Retina (tissue), 1 donor: ENCODE data around the gene PMS1.
A peak's percentile ranks its signal among the peaks of the same experiment; 100 is the strongest.
"Not testable (repeated sequence)": the region's sequence is repeated elsewhere in the genome, so short reads cannot be mapped to it uniquely, and the experiment has no call there.

Experiments used
- DNase-seq: peaks from one replicate; pipeline ENCODE4 v3.0.0-alpha.2; 2016

The PMS1 gene

GRCh38 chr2:189783927-189784867 lies at the start of gene PMS1, which contains the start of gene ORMDL1:
TSS of gene PMS1 (plus strand) at chr2:189784450. CDS start at chr2:189791810, 7,360 bp downstream.
TSS of gene ORMDL1 (minus strand) at chr2:189784339. CDS start at chr2:189782595, 1,744 bp downstream.
- peak; percentile 100 for DNase-seq

GRCh38 chr2:189751080-189751658 lies 33.1 kb upstream of the PMS1 start:
- peak; percentile 18 for DNase-seq

DNA sequence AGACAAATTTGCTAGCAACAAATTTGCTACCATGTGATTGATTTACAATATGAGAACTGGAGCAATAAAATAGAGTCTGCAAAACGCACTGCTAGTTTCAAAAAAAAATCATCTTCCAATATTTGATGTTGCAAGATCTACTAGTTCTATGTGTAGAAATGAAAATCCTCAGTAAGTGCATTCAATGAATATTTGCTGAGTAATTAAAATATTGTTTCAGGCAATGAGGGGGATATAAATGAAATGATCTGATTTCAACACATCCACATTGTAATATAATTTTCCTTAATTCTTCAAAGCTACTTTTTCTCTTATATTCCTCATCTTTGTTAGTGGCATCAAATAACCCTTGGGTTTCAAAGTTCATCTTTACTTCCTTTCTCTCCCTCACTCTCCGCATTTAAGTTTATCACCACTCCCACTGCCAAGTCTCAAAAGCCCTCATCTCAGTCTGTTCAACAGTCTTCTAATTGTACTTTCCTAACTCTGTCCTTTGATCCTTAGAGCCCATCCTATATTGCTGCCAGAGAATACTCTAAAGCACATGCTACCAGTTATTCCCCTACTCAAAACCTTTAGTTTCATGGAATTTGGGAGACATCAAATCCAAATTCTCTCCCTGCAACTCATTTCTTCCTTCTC lies 27.8 kb upstream of the PMS1 start:
- no peak for DNase-seq

DNA sequence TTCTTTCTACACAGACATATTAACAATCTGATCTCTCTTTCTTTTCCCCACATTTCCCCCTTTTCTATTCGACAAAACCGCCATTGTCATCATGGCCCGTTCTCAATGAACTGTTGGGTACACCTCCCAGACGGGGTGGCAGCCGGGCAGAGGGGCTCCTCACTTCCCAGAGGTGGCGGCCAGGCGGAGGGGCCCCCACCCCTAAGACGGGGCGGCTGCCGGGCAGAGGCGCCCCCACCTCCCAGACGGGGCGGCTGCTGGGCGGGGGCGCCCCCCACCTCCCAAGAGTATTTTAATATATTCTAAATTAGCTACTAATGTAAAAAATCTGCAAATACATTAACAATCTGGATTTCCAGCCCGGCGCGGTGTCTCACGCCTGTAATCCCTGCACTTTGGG lies 24.1 kb upstream of the PMS1 start:
- not testable (repeated sequence) for DNase-seq

DNA sequence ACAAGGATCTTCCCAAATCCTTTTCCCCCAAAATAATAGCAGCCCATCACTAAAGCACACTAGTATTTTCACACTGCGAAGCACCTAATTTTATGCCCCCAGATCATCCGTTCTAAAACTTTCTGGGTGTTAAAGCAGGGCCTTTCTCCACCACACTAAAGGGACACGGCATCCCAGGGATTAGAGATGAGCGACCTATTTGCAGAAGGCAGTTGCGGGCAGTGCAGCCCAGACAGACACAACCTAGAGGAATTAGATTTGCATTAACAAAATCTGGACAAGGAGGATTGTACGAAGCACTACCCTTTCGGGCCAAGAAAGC lies 22.1 kb upstream of the PMS1 start:
- DNase-seq = no peak

- peak; percentile 99 for DNase-seq
Observed at GRCh38 chr2:189762551-189763298, 21.5 kb upstream of the PMS1 start, which contains the start of gene OSGEPL1. TSS of gene OSGEPL1 (minus strand) at chr2:189762792. CDS start at chr2:189761640, 1,152 bp downstream.

GRCh38 chr2:189763908-189764661 lies 20.2 kb upstream of the PMS1 start:
- peak; percentile 17 for DNase-seq

DNA sequence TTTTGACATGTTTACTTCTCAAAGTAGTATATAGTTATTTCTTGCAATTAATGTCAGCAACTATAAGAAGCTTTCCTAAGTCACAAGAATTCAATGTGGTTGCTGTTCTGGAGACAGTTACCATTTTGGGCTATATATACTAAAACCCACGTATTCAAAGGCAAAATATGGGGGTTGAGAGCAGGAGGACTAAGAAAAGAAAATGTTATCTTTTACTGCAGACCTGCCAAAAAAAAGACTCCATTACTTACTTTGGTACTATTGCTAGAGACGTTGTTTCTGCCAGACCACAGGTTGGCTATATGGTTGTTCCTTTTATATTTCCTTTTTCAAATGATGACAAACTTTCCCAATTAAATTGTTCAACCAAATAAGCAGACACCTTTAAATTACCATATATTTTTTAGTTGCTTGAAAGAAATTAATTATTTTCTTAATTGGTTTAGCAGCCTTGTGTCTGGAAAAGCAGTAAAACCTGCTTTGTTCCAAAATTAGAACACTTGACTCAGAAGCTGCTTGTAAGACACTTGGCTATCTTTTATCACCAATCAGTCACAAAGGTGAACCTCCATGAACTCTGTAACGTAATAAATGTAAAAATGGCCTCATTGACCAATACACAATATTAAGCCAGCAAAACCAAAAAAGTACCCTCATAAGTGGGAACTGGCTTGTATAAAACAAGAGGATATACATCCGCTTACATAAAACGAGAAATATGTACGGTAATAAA lies 13.5 kb upstream of the PMS1 start:
- DNase-seq = no peak

DNA sequence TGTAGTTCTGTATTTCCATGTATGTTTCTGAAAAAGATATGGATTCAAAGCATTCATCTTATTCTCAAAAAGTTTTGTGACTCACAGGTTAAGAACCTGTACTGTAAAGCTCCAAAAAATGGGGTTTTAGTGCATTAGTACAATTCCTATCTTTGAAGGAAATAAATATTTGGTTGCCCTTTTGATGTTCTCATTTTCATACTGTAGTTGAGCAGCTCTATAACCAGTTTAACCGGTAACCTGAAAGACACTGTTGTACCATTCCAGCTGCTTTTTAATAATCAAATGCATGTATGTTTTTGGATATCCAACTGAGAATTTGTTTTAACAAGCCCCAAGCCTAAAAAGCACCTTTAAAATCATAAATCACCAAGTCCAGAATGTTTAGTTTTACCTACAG lies 12.0 kb upstream of the PMS1 start:
- DNase-seq = no peak

GRCh38 chr2:189782221-189782671 lies 2.0 kb upstream of the PMS1 start:
- no peak for DNase-seq

DNA sequence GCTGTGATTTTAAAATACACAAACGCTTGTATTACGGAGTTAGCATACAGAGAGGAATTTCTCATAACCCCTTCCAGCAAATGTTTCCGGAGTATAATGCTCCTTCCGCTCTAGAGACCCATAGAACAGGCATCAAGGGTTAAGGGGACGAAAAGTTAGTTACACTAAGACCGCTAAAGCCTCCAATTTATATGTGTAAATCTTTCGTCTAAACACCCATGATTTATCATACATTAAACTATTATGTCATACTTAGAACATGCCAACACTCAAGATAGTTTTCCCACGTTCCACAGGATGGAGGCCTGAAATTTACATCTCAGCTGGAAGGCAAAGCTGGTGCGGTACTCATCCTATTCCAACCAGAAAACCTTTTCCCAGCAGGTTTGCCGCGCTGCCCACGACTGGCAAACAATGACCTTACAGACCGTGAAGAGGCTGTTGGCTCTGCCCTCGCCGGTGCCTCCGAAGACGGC lies 761 bp upstream of the PMS1 start:
- no peak for DNase-seq

- DNase-seq = no peak
Observed at GRCh38 chr2:189791338-189792042, 7.2 kb downstream of the PMS1 start.

DNA sequence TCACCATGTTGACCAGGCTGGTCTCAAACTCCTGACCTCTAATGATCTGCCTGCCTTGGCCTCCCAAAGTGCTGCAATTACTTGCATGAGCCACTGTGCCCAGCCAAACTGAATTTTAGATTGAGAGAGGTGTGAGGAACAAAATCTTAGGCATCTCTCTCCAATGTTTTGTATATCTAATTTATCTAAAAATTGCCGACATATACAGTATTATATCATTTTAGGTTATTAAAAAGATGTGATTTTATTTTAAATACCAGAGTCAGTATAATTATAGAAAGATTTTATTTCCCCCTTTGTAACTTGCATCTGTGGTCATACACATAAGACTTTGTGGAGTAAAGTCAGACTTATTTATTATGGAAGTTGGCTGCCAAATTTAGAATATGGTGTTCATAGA lies 10.1 kb downstream of the PMS1 start:
- no peak for DNase-seq

GRCh38 chr2:189797902-189798301 lies 13.7 kb downstream of the PMS1 start:
- DNase-seq = no peak

DNA sequence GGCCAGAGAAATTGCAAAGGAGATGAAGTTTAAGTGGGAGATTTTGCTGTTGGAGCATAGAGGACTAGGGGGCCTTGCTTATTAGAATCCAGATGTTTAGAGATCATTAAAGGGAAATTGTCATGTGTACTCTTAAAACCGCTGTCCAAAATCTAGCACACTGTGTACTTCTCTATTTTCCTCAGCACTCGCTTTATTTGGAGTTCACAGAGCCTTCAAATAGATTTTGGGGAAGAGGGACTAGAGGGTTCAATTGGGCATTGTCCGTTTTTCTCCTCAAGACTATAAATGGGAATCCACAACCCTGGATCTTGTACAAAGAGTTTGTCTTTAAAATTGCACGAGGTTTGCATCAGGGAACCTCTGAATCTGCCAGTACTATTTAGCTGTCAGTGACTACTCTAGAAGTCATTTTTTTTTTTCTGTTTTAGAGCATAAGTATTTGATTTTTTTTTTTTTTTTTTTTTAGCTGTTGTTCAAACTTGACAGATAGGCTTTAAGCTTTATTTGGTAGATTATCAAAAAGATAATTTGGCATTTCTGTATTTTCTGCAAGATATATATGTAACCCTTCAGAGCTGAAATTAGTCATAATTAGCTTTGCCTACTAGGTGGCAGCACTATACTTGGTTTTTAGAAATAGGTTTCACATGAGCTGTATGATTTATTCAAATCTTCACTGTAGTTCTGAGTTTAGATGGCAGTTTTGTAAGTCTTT lies 14.2 kb downstream of the PMS1 start:
- DNase-seq = no peak

DNA sequence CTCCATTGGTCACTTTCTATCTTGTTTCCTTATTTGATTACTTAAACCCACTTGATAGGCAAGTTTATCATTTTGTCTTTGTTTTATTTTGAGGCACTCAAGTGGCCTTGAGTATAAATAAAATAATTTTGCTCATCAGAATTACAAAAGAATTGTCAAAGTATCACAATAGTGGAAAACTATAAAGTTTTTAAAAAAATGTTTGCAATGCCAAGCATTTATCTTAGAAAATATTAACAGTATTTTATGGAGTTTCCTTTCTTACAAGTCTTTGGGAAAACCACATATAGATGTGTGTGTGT lies 14.7 kb downstream of the PMS1 start:
- DNase-seq = no peak

DNA sequence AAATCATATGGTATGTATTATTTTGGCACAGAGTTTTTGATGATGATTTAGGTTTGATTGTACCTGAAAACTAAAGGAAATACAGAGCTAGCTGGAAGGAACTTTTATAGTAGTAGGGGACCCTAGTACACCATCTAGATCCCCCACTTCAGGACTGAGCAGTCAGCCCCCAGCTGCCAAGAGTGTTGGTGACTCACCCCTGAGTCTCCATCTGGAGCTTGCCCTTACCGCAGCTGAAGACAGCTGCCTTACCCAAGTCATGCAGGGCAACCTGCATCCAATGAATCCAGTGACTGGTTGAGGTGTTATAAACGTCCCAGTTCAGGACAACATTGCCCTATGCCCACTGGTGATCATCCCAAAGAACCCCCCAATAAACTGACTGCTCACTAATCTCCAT lies 15.3 kb downstream of the PMS1 start:
- DNase-seq = no peak

- no peak for DNase-seq
Observed at GRCh38 chr2:189802396-189802912, 18.2 kb downstream of the PMS1 start.

- DNase-seq = no peak
Observed at GRCh38 chr2:189803431-189803830, 19.2 kb downstream of the PMS1 start.
